Activated CD4-positive, CD25-positive, alpha-beta regulatory T cell (primary cell): ENCODE results near the gene NEURL3.

Source experiments
- DNase-seq, 4 experiments: peaks; one replicate each; lab custom pipeline; 2025; lab: John Stamatoyannopoulos, UW

The NEURL3 gene

DNA sequence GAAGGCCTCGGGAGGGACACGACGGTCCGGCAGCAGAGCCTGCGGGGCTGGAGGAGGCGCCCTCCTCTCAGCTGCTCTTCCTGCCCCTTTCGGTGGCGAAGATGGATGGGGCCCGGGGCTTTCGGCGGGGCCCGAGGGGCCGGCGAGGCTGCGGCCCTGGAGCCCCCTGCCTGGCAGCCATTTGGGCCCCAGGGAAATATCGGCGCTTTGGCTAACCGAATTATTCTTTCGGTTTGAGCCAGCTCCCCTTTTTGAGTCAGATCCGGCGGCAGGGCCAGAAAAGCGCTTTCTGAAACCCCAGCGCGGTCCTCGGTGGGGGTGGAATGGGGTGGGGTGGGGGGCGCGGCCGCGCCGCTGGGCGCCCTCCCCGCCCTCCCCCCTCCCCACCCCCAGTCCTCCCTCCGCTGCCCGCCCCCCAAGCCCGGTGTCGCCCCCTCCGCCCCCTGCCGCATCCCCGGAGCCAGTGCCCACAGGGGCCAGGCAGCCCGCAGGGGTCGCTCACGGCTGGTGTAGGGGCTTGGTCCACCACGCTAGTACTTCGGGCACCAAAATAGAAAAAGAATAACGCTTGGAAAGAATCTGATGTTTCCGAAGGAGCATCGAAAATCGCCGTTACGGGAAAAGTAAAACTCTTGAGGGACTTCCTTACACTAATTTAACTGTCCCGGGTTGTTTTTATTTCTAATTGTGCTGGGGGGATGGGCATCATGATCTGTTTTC lies 22.3 kb upstream of the NEURL3 start:
- DNase-seq: peak in 3 of 4 experiments; percentile 32 to 57 (median 39)

GRCh38 chr2:96526615-96527285 lies 21.6 kb upstream of the NEURL3 start:
- DNase-seq: no peak

GRCh38 chr2:96526101-96526591 lies 21.0 kb upstream of the NEURL3 start:
- DNase-seq: no peak

DNA sequence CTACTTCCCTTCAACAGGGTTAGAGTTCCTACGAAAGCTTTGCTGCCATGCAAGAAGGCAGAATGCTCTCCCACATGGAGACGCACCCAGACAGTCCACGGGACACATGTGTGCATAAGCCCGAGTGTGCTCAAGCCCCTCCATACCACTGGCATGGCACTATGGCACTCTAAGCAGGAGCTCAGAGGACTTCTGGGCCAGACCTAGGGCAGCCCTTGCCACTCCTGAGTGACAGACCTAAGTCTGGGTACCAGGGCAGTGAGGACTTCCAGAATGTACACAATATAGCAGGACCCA lies 20.0 kb upstream of the NEURL3 start:
- DNase-seq: no peak

GRCh38 chr2:96524482-96525210 lies 19.5 kb upstream of the NEURL3 start:
- DNase-seq: no peak

- DNase-seq: no peak
Measured at GRCh38 chr2:96523659-96524481, 18.7 kb upstream of the NEURL3 start.

- no peak for DNase-seq
Measured at GRCh38 chr2:96522304-96523203, 17.4 kb upstream of the NEURL3 start.

DNA sequence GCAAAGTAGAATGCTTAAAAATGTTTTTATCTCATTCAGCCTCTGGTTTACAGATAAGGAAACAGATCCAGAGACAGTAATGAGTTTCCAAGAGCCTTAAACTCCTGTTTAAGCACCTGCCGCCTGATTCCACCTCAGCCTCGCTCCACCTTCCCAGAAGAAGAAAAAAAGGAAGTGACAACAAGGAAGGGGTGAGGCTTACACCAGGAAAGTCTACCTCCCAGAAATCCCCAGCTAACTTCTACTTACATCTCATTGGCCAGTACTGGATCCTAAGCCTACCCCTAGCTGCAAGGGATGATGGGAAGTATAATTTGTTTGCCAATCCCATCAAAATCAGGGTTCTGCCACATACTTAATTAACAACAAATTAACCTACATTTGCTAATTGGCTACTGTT lies 16.1 kb upstream of the NEURL3 start:
- no peak for DNase-seq

DNA sequence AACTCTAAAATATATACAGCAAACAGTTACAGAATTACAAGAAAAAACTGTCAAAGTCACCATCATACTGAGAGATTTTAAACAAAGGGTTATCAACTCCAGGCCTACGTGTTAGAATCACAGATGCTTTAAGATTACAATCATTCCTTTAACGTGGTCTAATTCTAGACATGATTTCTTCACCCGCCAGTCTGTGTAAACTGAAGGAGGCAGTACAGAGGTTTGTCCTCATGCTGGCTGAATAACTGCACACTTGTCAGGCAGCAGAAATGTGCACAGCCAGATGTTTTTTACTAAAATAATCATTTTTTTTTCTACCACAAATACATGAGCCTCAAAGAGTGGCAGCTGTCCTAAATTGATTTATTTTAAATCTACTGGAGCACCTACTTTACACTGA lies 15.5 kb upstream of the NEURL3 start:
- DNase-seq: no peak

DNA sequence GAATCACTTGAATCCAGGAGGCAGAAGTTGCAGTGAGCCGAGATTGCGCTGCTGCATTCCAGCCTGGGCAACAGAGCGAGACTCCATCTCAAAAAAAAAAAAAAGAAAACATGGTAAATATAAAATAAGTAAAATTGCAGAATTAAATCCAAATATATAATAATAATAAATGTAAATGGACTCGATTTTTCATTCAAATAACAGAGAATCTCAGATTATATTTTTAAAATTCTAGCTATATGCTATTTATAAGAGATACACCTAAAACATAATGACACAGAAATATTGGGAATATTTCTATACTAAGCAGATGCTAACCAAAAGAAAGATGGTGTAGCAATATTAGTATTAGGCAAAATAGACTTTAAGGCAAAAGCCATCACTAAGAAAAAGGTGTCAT lies 15.1 kb upstream of the NEURL3 start:
- no peak for DNase-seq

DNA sequence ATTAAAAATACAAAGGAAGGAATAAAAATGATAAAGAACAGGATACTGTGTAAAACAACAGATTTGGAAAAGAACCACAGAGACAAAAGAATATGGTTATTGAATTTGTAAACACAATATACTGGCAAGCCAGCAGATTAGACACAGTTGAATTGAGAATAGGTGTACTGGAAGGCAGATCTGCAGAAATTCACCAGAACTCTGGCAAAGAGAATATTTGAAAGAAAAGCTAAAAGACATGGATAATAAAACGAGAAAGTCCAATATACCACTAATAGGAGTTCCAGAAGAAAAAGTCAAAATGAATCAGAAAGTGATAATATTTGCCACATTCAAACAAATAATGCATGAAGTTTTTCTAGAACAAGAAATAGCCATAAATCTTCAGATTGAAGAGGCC lies 11.9 kb upstream of the NEURL3 start:
- no peak for DNase-seq

- no peak for DNase-seq
Measured at GRCh38 chr2:96514521-96514920, 9.4 kb upstream of the NEURL3 start.

- no peak for DNase-seq
Measured at GRCh38 chr2:96512341-96512740, 7.2 kb upstream of the NEURL3 start.

DNA sequence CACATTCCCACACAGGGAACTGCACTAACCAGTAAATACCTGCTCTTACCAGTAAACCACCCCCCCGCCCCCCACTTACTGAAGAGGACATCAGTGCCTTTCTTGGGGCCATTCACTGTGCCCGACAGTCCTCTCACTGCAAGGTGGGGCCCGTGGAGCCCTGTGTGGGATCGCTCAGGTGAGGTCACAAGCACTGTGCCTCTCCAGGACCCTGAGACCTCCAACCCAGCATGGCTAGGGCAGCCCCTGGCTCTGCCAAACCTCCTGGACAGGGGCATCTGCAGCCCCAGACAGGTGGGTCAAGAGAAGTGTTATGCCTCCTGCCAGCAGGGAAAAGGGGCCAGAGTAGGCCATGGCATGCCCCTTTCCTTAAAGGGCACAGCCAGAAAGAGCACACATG lies 6.7 kb upstream of the NEURL3 start:
- no peak for DNase-seq

DNA sequence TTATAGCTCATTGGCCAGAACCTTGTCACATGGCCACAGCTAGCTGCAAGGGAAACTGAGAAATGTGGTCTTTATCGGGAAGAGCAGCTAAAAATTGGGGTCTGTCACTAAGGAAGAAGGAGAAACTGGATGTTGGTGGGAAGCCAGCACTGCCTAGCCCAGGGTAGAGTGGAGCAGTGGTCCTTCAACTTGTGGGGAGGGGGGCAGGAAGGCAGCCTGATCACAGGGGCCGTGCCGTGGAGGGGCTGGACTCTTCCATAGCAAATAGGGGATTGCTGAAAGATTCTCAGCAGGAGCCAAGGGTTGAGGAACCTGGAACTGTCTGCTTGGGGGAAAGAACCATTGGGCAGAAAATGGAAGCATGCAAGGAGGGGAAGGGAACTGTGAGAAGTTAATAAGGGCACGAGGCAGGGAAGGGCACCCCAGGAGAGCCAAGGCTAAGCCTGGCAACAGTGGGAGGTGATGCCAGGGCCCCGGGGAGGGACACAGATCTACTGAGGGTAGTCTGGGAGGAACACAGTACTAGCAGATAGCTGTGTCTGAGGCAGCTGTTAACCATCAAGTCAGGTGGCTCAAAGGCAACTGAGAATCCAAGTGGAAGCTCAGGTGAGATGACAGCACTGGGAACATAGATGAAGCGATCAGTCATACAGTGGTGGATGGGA lies 5.9 kb upstream of the NEURL3 start:
- no peak for DNase-seq

GRCh38 chr2:96509847-96510230 lies 4.7 kb upstream of the NEURL3 start:
- DNase-seq: no peak

GRCh38 chr2:96509114-96509846 lies 4.1 kb upstream of the NEURL3 start:
- peak; percentile 26 to 59 (median 42) for DNase-seq

DNA sequence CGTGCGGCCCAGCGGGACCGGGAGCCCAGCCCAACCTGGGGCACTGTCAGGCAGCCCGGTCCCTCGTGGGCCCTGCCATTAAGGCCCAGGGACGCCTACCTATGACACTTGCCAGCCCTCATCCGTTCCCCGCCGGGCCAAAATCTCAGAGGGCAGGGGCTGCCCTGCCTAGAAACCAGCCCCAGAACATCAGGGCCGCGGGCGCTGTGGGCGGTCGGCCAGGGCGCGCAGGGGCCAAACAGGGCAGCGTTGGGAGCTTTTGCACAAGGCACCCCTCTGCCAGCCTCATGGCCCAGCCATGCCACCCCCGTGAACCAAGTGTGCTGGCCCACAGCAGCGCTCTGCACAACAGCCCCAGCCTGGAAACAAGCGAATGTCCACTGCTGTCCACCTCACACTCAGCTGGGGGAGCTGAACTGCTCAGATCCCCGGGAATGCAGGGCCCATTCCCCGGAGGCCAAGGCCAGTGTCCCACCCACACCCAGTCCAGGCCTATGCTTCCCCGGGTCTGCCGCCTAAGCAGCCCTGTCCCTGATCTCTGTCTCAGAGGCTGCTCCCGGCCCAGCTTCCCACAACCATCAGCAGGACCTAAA lies 3.5 kb upstream of the NEURL3 start:
- no peak for DNase-seq

DNA sequence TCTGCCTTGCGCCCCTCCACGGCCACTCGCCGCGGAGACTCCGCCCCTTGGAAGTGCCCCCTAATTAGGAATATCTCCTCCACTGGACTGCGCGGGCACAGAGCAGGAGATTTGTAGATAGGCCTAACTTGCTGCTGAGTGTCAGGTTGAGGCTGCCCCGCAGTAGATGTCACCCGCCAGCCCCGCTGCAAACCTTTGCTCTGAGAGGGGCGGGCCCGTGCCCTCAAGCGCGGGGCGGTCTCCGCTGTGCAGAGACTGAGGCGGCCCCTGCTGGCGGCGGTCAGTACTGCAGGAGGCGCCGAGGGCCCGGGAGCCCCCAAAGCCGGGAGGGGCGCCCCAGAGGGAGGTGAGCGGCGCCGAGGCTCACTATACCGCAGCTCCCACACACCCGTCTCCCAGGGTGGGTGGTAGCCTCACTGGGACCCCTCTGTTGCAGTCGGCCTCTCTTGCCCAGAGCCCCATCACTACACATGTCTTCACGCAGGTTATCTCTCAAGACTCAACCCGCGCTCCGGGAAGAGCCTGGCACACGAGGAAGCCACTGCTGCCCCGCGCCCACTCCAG lies 2.9 kb upstream of the NEURL3 start:
- DNase-seq: peak; percentile 83 to 93 (median 86)
